Measurements from ENCODE around the gene LIF. TPM values are rescaled to one million over a fixed set of nuclear protein-coding genes. Genes with fewer than 3 reads are reported as not detected.
A peak's percentile ranks its signal among the peaks of the same experiment; 100 is the strongest.

LIF gene
- total RNA-seq, 1 experiment from 2014 or later, result 36.5 TPM

DNA sequence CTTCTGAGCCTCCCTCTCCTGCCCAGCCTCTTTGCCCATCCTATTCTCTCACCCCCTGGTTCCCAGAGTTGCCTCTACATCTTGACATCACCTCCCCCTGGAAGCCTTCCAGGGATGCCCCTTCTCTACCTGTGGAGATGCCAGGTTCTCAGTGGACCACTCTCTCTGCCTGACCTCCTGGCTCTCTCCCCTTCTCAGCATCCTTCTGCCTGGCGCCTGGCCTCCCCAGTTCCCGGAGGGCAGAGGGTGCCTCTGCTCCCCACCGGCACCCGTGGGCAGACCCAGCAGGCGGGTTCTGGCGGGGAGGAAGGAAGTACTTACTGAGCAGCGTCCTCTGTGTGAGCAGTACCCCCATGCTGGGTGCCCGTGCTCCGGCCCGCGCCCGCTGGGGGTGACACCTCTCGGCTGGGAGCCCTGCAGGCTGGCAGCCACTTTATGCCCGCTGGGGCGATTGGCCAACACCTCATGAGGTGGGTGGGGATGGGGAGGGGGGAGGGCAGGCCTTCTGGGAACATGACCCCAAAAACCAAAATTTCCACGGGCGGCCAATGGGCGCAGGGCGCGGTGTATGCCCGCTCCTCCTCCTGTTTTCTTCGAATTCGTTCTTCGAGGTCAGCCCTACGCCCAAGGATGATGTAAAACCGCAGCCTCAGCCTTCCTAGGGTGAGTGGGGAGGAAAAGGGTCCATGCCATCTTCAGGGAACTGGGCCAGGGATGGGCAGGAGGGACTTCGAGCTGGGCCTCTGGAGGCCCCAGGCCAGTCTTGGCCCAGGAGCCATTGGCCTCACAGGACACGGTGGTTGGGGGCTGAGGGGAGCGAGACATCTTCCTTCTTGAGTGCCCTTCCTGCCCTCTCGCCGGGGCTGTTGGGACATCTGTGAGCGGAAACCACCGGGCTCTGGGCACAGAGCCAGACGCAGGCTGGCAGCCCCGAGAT is 20.2 kb upstream of the LIF start, which contains the start of gene OSM:
TSS of gene OSM (minus strand) at position 407 of the 937 bp plus-strand sequence. CDS start at position 355, 52 bp downstream.
- DNase-seq (ENCODE audit: low spot score), result no peak
- in situ Hi-C loops (cut with HindIII; ENCODE audit: low sequenced_read_pairs), result no loop called here

GRCh38 chr22:30265823-30266444 is 19.4 kb upstream of the LIF start:
- in situ Hi-C loops (cut with HindIII; ENCODE audit: low sequenced_read_pairs), result no loop called here
- DNase-seq (ENCODE audit: low spot score), result no peak

GRCh38 chr22:30265131-30265720 is 18.7 kb upstream of the LIF start:
- in situ Hi-C loops (cut with HindIII; ENCODE audit: low sequenced_read_pairs), result no loop called here

DNA sequence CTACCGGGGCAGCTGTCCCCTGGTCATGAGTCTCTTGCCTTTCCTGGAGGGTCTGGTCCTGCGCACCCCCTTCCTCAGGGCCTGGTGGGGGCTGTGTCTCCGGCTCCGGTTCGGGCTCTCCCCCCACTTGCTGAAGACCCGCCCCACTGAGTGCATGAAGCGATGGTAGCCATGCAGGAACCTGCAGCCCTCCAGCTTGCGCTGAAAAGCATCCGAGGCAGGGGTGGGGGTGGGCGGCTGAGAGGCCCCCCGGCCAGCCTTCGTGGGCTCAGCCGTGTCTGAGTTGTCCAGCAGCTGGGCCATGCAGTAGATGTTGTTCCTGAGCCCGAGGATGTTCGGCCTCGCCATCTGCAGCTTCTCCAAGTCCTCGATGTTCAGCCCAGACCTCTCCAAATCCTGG is 17.3 kb upstream of the LIF start:
- DNase-seq (ENCODE audit: low spot score), result no peak
- in situ Hi-C loops (cut with HindIII; ENCODE audit: low sequenced_read_pairs), result no loop called here

More at GRCh38 chr22:30265131-30265720, 18.7 kb upstream of the LIF start:
- no peak for DNase-seq (ENCODE audit: low spot score)

GRCh38 chr22:30262917-30263741 is 16.6 kb upstream of the LIF start:
- in situ Hi-C loops (cut with HindIII; ENCODE audit: low sequenced_read_pairs), result no loop called here
- peak; percentile 72 for DNase-seq (ENCODE audit: low spot score)

DNA sequence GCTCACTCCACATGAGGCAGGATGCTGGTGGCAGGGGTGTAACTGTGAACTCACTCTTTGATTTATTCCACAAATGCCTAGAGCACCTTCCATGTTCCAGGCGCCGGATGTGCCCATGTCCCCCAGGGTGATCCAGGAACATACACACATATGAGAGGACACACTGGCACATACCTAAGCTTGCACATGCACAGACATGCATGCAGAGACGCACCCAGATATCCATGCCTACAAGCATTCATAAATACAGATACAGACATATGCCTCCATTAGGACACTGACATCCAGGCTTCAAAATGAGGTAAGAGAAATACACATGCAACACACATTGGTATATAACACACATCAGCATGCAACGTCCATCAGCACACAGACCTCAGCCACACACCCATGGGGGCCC is 15.6 kb upstream of the LIF start:
- in situ Hi-C loops (cut with HindIII; ENCODE audit: low sequenced_read_pairs), result no loop called here
- no peak for DNase-seq (ENCODE audit: low spot score)

DNA sequence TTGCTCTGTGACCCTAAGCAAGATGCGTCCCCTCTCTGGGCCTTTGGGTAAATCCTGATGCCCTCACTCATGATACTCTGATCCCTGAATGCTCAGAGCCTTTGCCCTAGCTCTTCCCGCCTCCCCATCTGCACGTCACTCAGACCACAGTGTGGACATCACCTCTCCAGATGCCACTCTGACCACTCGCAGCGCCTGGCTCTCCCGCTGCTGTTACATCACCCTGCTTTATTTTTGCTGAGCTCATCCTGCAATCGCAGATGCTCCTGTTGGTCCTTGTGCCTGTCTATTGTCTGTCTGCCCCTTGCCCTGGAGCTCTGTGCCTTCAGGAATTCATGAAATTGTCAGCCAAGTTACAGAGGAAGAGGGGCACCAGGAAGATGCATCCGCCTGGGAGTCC is 14.6 kb upstream of the LIF start:
- in situ Hi-C loops (cut with HindIII; ENCODE audit: low sequenced_read_pairs), result no loop called here

DNA sequence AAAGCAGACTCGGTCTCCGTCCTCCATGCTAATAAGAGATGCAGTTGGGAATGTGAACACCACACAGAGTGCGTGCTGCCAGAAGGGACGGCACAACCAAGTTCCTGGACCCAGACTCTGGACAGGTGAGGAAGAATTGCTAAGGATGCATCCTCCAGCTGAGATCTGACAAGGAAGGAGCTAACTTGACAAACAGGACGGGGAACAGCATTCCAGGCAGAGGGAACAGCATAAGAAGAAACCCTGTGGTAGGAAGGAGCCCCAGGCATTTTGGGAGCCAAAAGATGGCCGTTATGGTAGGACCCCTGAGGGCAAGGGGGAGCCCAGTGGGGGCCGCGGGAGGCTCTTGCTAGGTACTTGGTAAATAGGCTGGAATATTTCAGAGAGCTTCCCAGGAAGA is 14.1 kb upstream of the LIF start:
- DNase-seq (ENCODE audit: low spot score), result no peak
- in situ Hi-C loops (cut with HindIII; ENCODE audit: low sequenced_read_pairs), result no loop called here

More for the DNA sequence above, 14.6 kb upstream of the LIF start:
- no peak for DNase-seq (ENCODE audit: low spot score)

DNA sequence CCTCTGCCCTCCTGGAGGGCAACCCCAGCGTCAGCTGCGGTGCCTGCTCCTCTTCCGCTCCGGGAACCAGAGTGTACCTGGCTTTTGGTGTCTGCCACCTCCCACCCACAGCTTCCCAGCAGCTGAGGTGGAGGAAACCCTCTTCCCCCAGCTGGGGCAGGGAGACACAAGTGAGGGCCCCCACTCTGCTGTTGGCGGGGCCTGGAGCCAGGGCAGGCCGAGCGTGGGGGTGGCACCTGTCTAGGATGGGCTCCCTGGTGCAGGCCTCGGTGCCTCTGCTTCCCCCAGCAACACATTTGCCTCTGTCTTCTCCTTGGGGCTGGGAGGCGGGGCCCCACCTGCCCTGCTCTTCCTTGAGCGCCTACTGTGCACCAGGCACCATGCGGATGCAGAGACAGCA is 13.7 kb upstream of the LIF start:
- DNase-seq (ENCODE audit: low spot score), result no peak
- in situ Hi-C loops (cut with HindIII; ENCODE audit: low sequenced_read_pairs), result no loop called here

- no peak for DNase-seq (ENCODE audit: low spot score)
- in situ Hi-C loops (cut with HindIII; ENCODE audit: low sequenced_read_pairs), result no loop called here
Observed at GRCh38 chr22:30254314-30254713, 7.8 kb upstream of the LIF start.

GRCh38 chr22:30253205-30253852 is 6.8 kb upstream of the LIF start:
- no peak for DNase-seq (ENCODE audit: low spot score)
- in situ Hi-C loops (cut with HindIII; ENCODE audit: low sequenced_read_pairs), result no loop called here

GRCh38 chr22:30252411-30253204 is 6.0 kb upstream of the LIF start:
- in situ Hi-C loops (cut with HindIII; ENCODE audit: low sequenced_read_pairs), result no loop called here

GRCh38 chr22:30251711-30252110 is 5.2 kb upstream of the LIF start:
- in situ Hi-C loops (cut with HindIII; ENCODE audit: low sequenced_read_pairs), result no loop called here
- no peak for DNase-seq (ENCODE audit: low spot score)

More at GRCh38 chr22:30252411-30253204, 6.0 kb upstream of the LIF start:
- no peak for DNase-seq (ENCODE audit: low spot score)

DNA sequence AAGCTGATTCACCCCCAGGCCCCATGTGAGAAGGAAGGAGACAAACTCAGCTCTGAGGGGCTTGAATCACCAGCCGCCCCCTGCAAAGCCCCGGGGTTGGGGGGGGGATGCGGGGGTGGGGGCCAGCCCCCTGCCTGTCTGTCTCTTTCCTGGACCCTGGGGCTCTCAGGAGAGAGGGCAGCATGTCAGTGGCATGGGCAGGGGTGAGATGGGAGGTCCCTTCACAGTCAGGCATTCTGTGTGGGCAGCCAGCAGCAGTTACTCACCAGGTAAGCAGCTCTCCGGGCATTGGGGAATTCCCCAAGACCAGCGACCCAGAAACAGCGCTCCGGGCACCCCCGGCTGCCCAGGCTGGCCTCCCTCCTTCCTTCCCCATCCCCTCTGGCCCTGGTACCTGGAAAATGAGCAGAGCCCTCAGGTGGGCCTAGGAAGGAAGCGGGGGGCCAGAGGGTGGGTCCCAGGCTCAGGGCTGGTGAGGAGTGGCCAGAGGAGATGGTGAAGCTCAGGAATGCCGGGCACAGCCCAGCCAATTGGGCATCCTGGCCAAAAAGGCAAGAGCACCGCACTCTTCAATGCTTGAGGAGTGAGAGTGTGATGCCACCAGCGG is 4.2 kb upstream of the LIF start:
- in situ Hi-C loops (cut with HindIII; ENCODE audit: low sequenced_read_pairs), result no loop called here
- DNase-seq (ENCODE audit: low spot score), result no peak

DNA sequence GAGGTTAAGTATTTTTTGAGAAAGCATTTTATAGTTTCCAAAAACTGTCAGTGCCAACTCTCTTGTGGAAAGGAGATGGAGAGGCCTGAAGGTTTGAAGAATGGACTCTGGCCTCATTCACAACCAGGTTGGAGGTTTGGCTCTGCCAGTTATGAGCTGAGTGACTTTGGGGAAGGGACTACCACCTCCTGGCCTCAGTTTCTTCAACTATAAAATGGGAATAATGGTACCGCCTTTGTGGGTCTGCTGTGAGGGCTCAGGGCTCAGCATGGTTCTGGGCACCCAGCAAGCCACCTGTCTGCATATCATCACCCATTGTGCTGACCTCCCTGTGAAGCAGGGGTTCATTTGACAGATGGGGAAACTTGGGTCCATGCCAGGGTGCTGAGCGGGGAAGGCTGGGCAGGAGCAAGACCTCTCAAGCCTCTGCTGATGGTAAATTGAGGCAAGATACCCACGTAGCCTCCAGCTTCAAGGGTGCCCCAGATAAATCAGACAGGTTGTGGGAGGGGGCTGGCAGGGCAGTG is 3.5 kb upstream of the LIF start:
- no peak for DNase-seq (ENCODE audit: low spot score)
- in situ Hi-C loops (cut with HindIII; ENCODE audit: low sequenced_read_pairs), result no loop called here

GRCh38 chr22:30249049-30250038 is 2.8 kb upstream of the LIF start:
- in situ Hi-C loops (cut with HindIII; ENCODE audit: low sequenced_read_pairs), result no loop called here
- DNase-seq (ENCODE audit: low spot score), result no peak
